Upper lobe of right lung (tissue), 1 donor: ENCODE data around the gene RFK. TPM values are rescaled to one million over a fixed set of nuclear protein-coding genes. Genes with fewer than 3 reads are reported as not detected.

Experiments
- ATAC-seq: fragments of 200-7000 bp; cut with Tn5 transposase; one replicate; pipeline ENCODE4 v1.9.1; 2020; ENCODE audit warnings: mild to moderate bottlenecking, moderate library complexity
- DNase-seq: peaks from one replicate; pipeline ENCODE4 v3.0.0-alpha.2; 2020
- H3K27ac ChIP-seq: fragments of 200-600 bp; one replicate; pipeline ENCODE4 v1.8.0; 2022
- H3K27me3 ChIP-seq: fragments of 200-600 bp; one replicate; pipeline ENCODE4 v1.8.0; 2022; ENCODE audit warnings: mild to moderate bottlenecking
- H3K36me3 ChIP-seq: fragments of 200-600 bp; one replicate; pipeline ENCODE4 v1.8.0; 2022
- H3K4me1 ChIP-seq: fragments of 200-600 bp; one replicate; pipeline ENCODE4 v1.8.0; 2022
- H3K4me3 ChIP-seq: fragments of 200-600 bp; one replicate; pipeline ENCODE4 v1.8.0; 2022; ENCODE audit warnings: mild to moderate bottlenecking
- H3K9me3 ChIP-seq: fragments of 200-600 bp; one replicate; pipeline ENCODE4 v1.8.0; 2022
- intact Hi-C: fragments of 100-400 bp; cut with DNase I; formaldehyde crosslinking; loops from one replicate; pipeline ENCODE4 v1.11.0; 2022
- total RNA-seq: library from RNA; stranded (reverse); fragmentation: NEBNext Ultra II Directional; extraction: Animal tissue kit (Norgen Biotek cat#: 25700); gene quantifications from one replicate; pipeline ENCODE4 v1.2.1, GENCODE V29; 2021
- TF ChIP-seq, protein P1 (sequence below): fragments of 200-600 bp; IDR thresholded peaks from one replicate; pipeline ENCODE4 v1.8.0; 2022; ENCODE audit warnings: antibody characterized with exemption
- donor health status: DM: no; HTN: yes; CAD: no; lungs with severe emphysema.

The RFK gene
- total RNA-seq, 1 donor from 2014 or later: 19.4 TPM

DNA sequence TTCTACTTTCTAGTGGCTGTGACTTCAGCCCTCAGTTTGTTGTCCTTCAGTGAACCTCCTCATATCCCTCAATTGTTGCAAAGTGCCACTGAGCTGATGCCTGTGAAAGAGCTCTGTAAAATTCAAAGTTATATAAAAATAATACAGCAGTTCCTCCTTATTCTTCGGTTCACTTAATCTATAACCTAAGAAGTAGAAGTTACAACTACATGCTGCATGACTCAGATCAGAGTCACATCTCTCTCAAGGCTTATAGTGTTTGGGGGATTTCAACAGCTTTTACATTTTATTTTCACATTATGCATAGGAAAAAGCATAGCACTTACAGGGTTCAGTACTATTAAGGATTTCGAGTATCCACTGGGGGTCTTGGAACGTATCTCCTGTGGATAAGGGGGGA lies 39.6 kb upstream of the RFK start:
- no peaks in the 10 kb centered on the region for H3K27me3 ChIP-seq
- H3K4me3 ChIP-seq: no peak overlapping the region
- no peak for ATAC-seq
- H3K36me3 ChIP-seq: no peaks in the 10 kb centered on the region
- DNase-seq: no peak
- TF ChIP-seq, protein P1, sequence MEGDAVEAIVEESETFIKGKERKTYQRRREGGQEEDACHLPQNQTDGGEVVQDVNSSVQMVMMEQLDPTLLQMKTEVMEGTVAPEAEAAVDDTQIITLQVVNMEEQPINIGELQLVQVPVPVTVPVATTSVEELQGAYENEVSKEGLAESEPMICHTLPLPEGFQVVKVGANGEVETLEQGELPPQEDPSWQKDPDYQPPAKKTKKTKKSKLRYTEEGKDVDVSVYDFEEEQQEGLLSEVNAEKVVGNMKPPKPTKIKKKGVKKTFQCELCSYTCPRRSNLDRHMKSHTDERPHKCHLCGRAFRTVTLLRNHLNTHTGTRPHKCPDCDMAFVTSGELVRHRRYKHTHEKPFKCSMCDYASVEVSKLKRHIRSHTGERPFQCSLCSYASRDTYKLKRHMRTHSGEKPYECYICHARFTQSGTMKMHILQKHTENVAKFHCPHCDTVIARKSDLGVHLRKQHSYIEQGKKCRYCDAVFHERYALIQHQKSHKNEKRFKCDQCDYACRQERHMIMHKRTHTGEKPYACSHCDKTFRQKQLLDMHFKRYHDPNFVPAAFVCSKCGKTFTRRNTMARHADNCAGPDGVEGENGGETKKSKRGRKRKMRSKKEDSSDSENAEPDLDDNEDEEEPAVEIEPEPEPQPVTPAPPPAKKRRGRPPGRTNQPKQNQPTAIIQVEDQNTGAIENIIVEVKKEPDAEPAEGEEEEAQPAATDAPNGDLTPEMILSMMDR: no peak
- H3K27ac ChIP-seq: no peak overlapping the region
- intact Hi-C loops: no loop called here
- no peaks in the 10 kb centered on the region for H3K9me3 ChIP-seq
- H3K4me1 ChIP-seq: no peaks in the 10 kb centered on the region

DNA sequence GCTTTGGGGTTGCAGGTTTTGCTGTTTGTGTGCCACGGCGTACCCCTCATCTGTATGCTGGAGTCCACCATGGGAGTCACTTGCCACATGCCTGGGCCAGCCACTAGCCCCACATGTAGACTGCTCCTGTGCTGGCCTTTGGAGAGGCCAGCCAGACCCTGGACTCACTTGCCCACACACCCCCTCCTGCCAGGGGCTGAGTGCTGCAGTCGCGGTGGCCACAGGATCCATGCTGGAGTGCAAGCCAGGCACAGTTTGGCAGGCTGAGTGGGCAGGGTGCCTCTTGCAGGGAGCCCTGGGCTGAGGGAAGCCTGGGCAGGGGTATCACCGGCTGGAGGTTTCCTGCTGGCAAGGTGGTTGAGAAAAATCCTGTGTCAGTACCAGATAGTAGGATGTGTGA lies 39.2 kb upstream of the RFK start:
- no peaks in the 10 kb centered on the region for H3K36me3 ChIP-seq
- DNase-seq: no peak
- no peak overlapping the region for H3K4me3 ChIP-seq
- ATAC-seq: no peak
- H3K27ac ChIP-seq: no peak overlapping the region
- H3K9me3 ChIP-seq: no peaks in the 10 kb centered on the region
- no peaks in the 10 kb centered on the region for H3K4me1 ChIP-seq
- no peaks in the 10 kb centered on the region for H3K27me3 ChIP-seq
- TF ChIP-seq, protein P1: no peak
- intact Hi-C loops: no loop called here

DNA sequence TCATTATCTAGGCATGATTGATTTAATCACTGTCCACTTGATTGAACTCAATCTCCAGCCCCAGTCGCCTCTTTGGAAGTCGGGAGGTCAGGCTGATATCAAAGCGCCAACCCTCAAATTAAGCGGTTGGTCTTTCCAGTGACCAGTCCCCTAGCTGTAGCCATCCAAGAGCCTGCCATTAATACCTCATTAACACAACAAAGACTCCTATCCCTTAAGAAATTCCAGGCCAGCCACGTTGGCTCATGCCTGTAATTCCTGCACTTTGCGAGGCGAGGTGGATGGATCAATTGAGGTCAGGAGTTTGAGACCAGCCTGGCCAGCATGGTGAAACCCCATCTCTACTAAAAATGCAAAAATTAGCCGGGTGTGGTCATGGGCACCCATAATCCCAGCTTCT lies 37.4 kb upstream of the RFK start:
- DNase-seq: no peak
- TF ChIP-seq, protein P1: no peak
- intact Hi-C loops: no loop called here

DNA sequence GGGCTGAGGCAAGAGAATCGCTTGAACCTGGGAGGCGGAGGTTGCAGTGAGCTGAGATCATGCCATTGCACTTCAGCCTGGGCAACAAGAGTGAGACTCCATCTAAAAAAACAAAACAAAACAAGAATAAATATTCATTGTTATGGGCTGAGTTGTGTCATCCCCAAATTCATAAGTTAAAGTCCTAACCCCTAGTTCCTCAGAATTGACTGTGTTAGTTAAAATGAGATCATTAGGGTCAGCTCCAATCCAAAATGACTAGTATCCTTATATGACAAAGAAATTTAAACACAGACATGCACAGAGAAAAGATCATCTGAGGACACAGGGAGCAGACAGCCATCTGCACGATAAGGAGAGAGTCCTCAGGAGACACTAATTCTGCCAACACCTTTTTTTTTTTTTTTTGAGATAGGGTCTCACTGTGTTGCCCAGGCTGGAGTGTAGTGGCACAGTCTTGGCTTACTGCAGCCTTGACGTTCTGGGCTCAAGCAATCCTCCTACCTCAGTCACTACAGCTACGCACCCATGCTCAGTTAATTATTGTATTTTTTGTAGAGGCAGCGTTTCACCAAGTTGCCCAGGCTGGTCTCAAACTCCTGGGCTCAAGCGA lies 32.7 kb upstream of the RFK start:
- no peak overlapping the region for H3K27ac ChIP-seq
- no peaks in the 10 kb centered on the region for H3K36me3 ChIP-seq
- intact Hi-C loops: no loop called here
- TF ChIP-seq, protein P1: no peak
- no peaks in the 10 kb centered on the region for H3K27me3 ChIP-seq
- ATAC-seq: no peak
- no peak for DNase-seq
- no peaks in the 10 kb centered on the region for H3K9me3 ChIP-seq
- H3K4me3 ChIP-seq: no peak overlapping the region
- H3K4me1 ChIP-seq: no peaks in the 10 kb centered on the region

More for the DNA sequence above, 37.4 kb upstream of the RFK start:
- H3K4me3 ChIP-seq: no peak overlapping the region
- no peak for ATAC-seq
- no peaks in the 10 kb centered on the region for H3K4me1 ChIP-seq
- no peaks in the 10 kb centered on the region for H3K27me3 ChIP-seq
- no peaks in the 10 kb centered on the region for H3K9me3 ChIP-seq
- no peaks in the 10 kb centered on the region for H3K36me3 ChIP-seq
- H3K27ac ChIP-seq: no peak overlapping the region

DNA sequence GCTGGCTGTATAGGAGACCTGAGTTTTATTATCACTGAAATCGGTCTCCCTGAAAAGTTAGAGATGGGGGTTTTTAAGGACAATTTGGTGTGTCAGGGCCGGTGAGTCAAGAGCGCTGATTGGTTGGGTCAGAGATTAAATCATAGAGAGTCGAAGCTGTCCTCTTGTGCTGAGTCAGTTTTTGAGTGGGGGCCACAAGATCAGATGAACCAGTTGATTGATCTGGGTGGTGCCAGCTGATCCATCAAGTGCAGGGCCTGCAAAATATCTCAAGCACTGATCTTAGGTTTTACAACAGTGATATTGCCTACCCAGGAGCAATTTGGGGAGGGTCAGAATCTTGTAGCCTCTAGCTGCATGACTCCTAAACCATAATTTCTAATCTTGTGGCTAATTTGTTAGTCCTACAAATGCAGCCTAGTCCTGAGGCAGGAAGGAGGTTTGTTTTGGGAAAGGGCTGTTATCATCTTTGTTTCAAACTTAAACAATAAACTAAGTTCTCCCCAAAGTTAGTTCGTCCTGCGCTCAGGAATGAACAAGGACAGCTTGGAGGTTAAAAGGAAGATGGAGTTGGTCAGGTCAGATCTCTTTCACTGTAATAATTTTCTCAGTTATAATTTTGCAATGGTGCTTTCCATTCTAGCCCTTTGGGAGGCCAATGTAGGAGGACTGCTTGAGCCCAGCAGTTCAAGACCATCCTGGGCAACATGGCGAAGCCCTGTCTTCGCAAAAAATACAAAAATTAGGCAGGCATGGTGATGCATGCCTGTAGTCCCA lies 31.6 kb upstream of the RFK start:
- Histone ChIP-seq H3K36me3 (no peaks in the 10 kb centered on the region), H3K4me1 (no peaks in the 10 kb centered on the region), H3K27ac (no peak overlapping the region), H3K9me3 (no peaks in the 10 kb centered on the region), H3K4me3 (no peak overlapping the region), H3K27me3 (no peaks in the 10 kb centered on the region)
- no peak for DNase-seq
- ATAC-seq: no peak
- intact Hi-C loops: no loop called here
- TF ChIP-seq, protein P1: no peak
